ENCODE data around the gene PTPRE. TPM values are rescaled to one million over a fixed set of nuclear protein-coding genes. Genes with fewer than 3 reads are reported as not detected.

PTPRE gene
- total RNA-seq, 1 experiment from 2014 or later, result 0.70 TPM

GRCh38 chr10:127937069-127937468 lies 30.2 kb downstream of the PTPRE start:
- Histone ChIP-seq H3K18ac (ENCODE audit: insufficient read length, low read depth, low read length) (no peak overlapping the region), H3K23me2 (ENCODE audit: insufficient read length, low read depth, low read length, poor library complexity, severe bottlenecking) (no peaks in the 10 kb centered on the region), H4K8ac (replicated peaks; ENCODE audit: insufficient read length, low read depth, low read length) (no peak overlapping the region), H3K27ac (ENCODE audit: insufficient read length, low read depth, low read length) (no peak overlapping the region), H3K79me2 (ENCODE audit: insufficient read depth, low read length) (no peaks in the 10 kb centered on the region), H3K79me1 (ENCODE audit: insufficient read depth, low read depth, low read length, poor library complexity, severe bottlenecking) (no peaks in the 10 kb centered on the region), H2AFZ (ENCODE audit: low read length) (no peak overlapping the region), H3T11ph (ENCODE audit: low read length) (no peak overlapping the region), H2BK15ac (ENCODE audit: low read depth, low read length) (no peak overlapping the region), H3K4me1 (ENCODE audit: insufficient read depth, low read length) (peaks cover 4% of the 10 kb centered on the region; the same call in 1 of the 2 replicates), H3K56ac (ENCODE audit: insufficient read length, low read depth, low read length) (no peak overlapping the region), H2BK12ac (ENCODE audit: insufficient read length, low read depth, low read length) (no peak overlapping the region), H3K14ac (ENCODE audit: insufficient read depth, low read length) (no peak overlapping the region), H3K23ac (ENCODE audit: insufficient read length, low read depth, low read length) (no peak overlapping the region), H2BK20ac (ENCODE audit: low read depth, low read length, poor library complexity, severe bottlenecking) (no peak overlapping the region), H2AK5ac (ENCODE audit: insufficient read length, low read length) (no peak overlapping the region), H3K4ac (ENCODE audit: low read depth, low read length) (no peak overlapping the region), H2BK120ac (ENCODE audit: low read depth, low read length, poor library complexity, severe bottlenecking) (no peak overlapping the region), H3K9ac (ENCODE audit: extremely low read depth, insufficient read length, low read length) (no peak overlapping the region), H2BK5ac (ENCODE audit: insufficient read length, low read length) (no peak overlapping the region), H3K27me3 (ENCODE audit: insufficient read depth, low read length) (no peaks in the 10 kb centered on the region), H3K4me2 (ENCODE audit: insufficient read depth, insufficient read length, low read length) (no peak overlapping the region), H4K5ac (ENCODE audit: insufficient read length, low read depth, low read length) (no peak overlapping the region), H4K91ac (ENCODE audit: insufficient read length, low read depth, low read length) (no peak overlapping the region), H3K9me3 (ENCODE audit: control insufficient read depth, low read depth, low read length) (no peaks in the 10 kb centered on the region), H4K20me1 (ENCODE audit: control insufficient read depth, insufficient read depth, insufficient read length) (no peaks in the 10 kb centered on the region)
- no peaks in the 10 kb centered on the region for H3K36me3 Mint-ChIP-seq (ENCODE audit: insufficient read depth in 1 of 3, low read depth in 3 of 3)
- no peak overlapping the region for H3K4me3 Mint-ChIP-seq
- TF ChIP-seq CTCF (conservative IDR thresholded peaks at IDR 0.05), result no peak
- peaks cover 4% of the 10 kb centered on the region for H3K27me3 Mint-ChIP-seq (ENCODE audit: low read depth)
- H3K4me1 Mint-ChIP-seq, result peaks cover 12 to 16% of the 10 kb centered on the region in 2 experiments
- H3K27ac Mint-ChIP-seq, result no peak overlapping the region
- no peak for DNase-seq
- no peaks in the 10 kb centered on the region; a peak in 1 of 5 replicates for H3K9me3 Mint-ChIP-seq

Measured in H9 (cell line).